Stimulated activated CD4-positive, alpha-beta T cell treated with anti-CD3 and anti-CD28 coated beads, Interleukin-4, amount 100 ng/mL, for 4 hours (primary cell): ENCODE measurements around the gene SLCO2A1.

Experiments used
- DNase-seq, 2 experiments: peaks; one replicate each; pipeline ENCODE4 v3.0.0-alpha.2; 2020

SLCO2A1 gene

DNA sequence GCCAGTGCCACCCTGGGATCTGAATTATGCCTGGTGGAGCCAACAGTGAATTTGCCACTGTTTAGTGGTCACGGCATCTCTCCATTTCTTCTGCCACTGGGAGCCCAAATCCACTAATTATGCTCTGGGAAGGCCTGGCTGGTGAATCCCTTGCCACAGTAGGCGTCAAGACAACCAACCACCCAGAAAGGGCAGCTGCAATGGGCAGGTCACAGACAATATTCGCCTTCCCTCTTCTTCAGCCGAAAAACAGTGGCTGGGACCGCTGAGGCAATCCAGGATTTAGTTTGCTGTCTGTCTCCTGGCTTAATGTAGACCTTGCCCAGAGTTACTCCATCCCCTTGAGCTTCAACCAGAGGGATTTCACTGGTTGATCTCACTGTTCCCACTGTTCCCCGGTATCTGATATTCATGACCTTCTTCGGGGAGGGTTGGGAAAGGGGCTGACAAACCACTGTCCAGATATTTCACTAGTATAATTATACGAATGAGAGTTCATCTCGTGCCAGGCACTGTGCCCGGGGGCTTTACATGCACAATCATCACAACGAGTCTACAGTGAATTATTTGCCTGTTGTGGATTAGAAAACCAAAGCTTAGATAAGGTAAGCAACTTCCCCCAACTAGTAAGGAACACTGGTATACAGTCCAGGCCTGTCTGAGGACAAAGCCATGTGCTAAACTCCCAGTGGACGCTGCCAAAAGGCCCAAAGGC, 84.2 kb downstream of the SLCO2A1 start:
- DNase-seq: no peak

- no peak for DNase-seq
These were observed 84.9 kb downstream of the SLCO2A1 start for GRCh38 chr3:133944641-133945380.

DNA sequence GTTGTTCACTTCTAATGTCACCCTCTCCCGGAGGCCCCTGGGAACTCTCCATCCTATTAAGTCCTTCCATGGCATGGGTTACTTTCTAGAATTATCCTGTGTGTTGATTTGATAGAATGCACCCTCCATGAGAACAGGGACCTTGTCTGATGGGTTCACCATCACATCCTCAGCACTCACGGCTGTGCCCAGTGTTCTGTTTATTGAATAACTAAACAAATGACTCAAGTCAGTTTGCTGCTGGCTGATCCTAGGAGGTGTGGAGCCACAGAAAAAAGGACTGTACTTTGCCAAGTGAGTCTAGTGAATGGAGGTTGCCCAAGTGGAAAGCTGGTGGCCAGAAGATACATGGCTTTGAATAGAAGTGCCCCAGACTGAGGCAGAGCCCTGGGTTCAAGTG, 85.5 kb downstream of the SLCO2A1 start:
- no peak for DNase-seq

GRCh38 chr3:133943639-133944141, 86.0 kb downstream of the SLCO2A1 start:
- no peak for DNase-seq

- DNase-seq: no peak
These were observed 86.6 kb downstream of the SLCO2A1 start for GRCh38 chr3:133943031-133943535.

DNA sequence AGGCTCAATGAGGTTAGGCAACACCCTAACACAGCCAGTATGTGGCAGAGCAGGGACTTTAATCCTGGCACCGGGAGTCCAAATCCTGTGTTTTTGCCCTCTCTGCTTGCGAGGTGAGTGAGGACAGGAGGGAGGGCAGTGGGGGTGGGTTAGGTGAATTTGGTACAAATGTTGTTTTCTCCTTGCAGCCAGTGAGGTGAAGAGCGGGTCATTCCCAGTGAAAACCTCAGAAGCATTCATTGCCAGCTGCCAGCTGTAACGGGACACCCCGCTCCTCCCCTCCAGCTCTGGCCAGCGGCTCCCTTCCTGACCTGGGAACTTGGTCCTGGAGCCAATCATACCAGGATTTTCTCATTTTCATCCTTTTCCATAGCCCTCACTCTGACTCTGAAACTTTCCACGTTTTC, 88.3 kb downstream of the SLCO2A1 start:
- no peak for DNase-seq

- DNase-seq: no peak
These were observed 89.2 kb downstream of the SLCO2A1 start for GRCh38 chr3:133940536-133940935.

GRCh38 chr3:133939463-133939835, 90.3 kb downstream of the SLCO2A1 start:
- no peak for DNase-seq

- no peak for DNase-seq
These were observed 90.8 kb downstream of the SLCO2A1 start for GRCh38 chr3:133938770-133939462.

- no peak for DNase-seq
These were observed 91.7 kb downstream of the SLCO2A1 start for GRCh38 chr3:133937756-133938601.

GRCh38 chr3:133937061-133937686, 92.6 kb downstream of the SLCO2A1 start:
- DNase-seq: no peak

- DNase-seq: no peak
These were observed 93.6 kb downstream of the SLCO2A1 start for GRCh38 chr3:133935843-133936769.

DNA sequence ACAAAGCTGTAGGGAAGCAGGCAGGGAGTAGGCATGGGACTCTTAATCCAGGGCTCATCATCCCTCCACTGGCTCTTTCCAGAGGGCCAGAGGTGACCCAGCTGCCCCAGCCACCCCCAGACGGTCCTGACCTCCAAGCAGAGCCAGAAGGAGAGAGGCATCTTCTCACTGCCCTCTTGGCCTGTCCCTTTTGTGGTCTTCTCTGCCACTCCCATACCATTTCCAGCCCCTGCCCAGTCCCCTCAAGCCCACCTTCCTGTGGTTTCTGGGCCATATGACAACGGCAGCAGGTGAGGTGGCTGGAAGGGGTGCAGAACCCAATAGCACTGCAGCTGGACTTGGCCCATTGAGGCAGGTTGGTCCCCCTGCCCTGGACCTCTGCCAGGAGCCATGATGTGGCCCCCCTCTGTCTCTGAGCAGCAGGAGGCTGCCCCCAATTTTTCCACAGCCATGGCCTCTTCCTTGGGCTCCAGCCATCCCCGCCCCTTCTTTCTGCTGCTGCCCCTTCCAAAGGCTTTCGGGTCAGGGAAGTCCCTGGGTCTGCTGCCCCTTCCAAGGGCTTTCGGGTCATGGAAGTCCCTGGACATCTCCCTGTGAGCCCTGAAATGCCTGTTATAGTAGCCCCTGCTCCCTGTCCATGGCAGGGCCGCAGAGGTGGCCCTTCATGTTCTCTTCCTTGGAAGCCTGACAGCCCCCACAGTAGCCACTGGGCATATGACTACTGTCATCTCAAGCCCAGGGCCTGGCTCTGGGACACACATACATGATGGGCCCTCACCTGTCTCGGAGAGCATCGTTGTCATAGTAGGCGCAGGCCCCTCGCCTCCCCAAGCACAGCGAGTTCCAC, 94.5 kb downstream of the SLCO2A1 start:
- DNase-seq: no peak

DNA sequence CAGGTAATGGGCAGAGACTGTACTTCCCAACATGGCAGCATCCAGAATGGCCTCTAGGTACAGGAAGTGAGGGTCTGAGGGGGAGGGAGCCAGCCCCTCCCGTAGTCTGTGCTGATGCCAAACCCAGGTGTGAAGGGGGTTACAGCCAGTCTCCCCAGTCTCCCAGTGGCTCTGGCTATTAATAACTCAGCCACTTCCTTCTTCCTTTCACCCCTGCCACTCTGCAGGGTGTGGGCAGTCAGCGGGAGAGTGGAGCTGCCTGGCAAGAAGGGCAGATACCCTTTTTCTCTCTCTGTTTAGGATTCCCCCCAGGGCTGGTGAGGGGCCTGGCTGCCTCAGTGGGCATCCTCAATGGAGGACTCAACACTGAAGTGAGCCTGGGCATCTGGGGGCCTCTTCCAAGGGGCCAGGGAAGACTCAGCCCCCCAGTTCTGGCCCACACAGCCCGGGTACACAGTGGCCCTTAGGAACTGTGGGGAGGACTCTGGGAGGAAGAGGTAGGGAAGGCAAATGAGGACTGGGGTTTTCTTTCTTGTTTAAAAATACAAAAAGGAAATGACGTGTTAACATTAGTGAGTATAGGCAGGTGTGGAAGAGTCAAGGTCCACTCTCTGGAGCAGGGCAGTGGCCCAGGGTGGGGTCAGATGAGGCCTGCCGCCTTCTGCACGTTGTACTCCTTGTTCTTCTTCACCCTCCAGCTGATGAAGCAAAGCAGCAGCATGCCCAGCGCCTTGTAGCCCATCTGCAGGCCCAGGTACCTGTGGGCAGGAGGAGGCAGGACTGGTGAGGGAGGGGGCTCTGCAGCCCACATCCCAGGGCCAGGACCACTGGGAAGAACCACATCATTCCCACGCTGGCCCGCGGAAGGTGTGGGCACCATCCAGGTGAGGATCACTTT, 95.4 kb downstream of the SLCO2A1 start:
- no peak for DNase-seq

- DNase-seq: no peak
These were observed 96.4 kb downstream of the SLCO2A1 start for GRCh38 chr3:133933097-133934024.

- no peak for DNase-seq
These were observed 97.7 kb downstream of the SLCO2A1 start for GRCh38 chr3:133932009-133932408.

- DNase-seq: no peak
These were observed 98.6 kb downstream of the SLCO2A1 start for GRCh38 chr3:133931084-133931483.
